Ecto neural progenitor cell (in vitro differentiated cells): Measurements from ENCODE around the gene LHPP.
"Not testable (repeated sequence)": the region's sequence is repeated elsewhere in the genome, so short reads cannot be mapped to it uniquely, and the experiment has no call there.

Experiments used
- DNase-seq: peaks from one replicate; pipeline ENCODE4 v3.0.0-alpha.2; 2018; ENCODE audit warnings: low spot score

The LHPP gene

GRCh38 chr10:124573726-124574455, 112.3 kb downstream of the LHPP start:
- no peak for DNase-seq

- DNase-seq: no peak
These were observed 112.9 kb downstream of the LHPP start for GRCh38 chr10:124574456-124575070.

GRCh38 chr10:124575107-124576035, 113.7 kb downstream of the LHPP start:
- DNase-seq: no peak

DNA sequence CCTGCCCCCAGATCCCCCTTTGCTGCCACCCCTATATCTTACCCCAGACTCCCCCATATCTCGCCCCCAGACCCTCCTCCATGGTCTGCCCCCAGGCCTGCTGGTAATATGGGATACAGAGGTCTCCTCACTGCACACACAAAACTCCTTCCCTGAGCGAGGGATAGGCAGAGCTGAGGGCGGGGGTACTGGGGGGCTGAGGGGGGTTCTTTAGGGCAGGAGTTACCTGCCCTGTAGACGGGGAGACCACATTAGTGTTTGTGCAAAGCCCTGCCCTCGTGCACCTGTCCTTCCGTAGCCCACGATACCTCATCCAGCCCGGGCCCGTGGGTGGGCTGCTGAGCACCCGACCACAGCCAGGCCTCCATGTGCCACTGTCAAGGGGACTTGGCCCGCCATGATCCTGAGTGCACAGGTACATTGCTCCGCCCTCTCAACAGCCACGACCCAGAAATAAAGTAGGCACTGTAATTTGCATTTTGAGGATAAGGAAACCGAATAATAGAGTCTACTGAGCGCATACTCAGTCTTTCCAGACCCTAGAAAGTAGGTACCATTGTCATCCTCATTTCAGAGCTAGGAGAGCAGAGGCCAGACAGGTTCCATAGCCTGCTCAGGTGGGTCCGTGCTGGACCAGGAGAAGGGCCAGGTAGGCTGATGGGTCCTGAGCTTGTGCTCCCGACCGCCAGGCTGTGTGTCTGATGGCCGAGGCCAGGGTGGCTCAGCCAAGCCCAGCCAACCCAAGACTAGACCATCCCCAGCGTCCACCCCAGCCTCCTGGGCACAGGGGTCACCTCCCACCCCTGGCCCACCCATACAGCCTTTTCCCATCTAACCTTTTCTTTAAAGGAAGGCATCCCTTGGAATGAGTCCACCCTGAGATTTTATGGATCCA, 115.2 kb downstream of the LHPP start:
- no peak for DNase-seq

DNA sequence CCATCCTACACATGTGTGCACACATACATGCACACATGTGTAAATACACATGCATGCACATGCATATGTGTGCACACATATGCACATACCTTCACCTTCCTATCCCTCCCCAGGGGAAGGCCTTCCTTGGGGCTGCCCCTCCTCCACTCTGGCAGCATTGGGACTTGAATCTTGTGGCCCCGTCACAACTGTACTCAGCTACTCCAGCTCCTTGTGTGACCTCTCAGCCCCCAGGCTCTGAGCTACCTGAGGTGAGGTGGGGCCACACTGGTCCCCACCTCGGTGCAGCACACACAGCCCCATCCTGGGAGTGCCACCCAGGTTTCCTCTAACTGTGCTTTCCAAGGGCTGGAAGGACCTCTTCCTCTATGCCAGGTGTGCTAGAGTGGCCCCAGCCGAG, 116.0 kb downstream of the LHPP start:
- DNase-seq: no peak

DNA sequence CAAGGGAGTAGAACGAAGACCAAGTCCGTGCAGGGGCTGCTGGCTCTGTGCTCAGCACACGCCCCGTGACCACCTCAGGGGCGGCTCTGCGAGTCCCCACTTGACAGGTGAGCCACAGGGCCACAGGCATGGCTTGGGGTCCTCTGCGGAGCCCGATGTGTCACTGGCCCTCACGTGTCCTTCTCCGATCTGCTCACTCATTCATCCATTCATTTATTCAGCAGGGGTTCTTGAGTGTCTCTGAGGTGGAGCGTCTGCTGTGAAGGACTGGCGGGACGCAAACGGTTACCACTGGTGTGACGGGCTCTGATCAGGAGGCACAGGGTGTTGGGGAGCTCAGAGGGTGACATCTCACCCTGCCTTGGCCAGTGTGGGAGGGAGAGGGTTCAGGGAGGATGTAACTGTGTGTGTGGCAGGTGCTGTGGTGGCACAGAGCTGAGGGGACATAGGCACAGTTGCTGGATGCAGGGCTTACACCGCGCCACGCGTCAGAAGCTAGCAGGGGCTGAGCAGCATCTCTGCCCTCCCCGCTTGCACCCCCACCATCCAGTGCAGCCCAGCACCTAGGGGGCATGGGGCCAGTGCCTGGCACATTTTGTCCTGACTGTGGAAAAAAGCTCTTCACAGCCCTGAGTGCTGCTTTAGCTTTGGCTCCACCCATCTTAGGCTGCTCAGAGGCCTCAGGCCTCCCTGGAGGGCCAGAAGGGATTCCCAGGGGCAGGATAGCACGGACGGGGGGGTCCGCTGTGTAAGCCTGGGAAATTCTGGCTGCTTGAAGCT, 116.8 kb downstream of the LHPP start:
- no peak for DNase-seq

DNA sequence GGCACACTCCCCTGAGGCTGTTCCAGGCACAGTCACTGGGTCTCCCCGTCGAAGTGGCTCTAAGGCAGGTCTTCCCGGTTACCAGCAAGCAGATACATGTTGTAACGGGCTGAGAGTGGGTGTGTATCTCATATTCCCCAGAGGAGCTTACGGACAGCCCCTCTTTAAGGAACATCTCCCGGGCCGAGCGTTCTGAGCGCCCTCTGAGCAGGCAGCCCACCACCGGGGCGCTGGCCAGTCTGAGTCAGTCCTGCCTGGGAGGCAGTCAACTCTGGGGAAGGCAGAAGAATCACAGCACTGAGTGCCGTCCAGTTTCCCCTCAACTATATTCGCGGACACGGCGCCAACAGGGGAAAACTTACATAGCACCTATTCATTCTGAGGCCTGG, 117.4 kb downstream of the LHPP start:
- DNase-seq: no peak

DNA sequence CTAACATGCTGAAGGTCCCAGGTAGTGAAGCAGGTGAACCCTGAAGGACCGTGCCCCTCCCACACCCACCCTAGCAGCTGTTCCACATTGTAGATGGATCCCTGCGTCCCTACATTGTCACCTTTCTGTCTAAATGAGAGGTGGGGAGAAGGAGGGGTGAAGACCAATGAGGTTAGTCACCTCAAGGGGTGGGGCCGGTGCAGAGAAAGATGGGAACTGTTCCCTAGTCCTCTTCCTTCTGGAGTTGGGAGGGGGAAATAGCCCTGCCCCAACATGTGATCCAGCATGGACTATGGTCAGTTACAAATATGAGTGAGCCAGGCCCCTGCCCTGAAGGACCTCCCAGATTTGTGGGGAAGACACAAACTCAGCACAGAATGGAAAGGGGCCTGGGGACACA, 124.5 kb downstream of the LHPP start:
- DNase-seq: no peak

GRCh38 chr10:124587811-124588211, 126.2 kb downstream of the LHPP start:
- DNase-seq: no peak

- DNase-seq: not testable (repeated sequence)
These were observed 126.7 kb downstream of the LHPP start for GRCh38 chr10:124588341-124588735.

DNA sequence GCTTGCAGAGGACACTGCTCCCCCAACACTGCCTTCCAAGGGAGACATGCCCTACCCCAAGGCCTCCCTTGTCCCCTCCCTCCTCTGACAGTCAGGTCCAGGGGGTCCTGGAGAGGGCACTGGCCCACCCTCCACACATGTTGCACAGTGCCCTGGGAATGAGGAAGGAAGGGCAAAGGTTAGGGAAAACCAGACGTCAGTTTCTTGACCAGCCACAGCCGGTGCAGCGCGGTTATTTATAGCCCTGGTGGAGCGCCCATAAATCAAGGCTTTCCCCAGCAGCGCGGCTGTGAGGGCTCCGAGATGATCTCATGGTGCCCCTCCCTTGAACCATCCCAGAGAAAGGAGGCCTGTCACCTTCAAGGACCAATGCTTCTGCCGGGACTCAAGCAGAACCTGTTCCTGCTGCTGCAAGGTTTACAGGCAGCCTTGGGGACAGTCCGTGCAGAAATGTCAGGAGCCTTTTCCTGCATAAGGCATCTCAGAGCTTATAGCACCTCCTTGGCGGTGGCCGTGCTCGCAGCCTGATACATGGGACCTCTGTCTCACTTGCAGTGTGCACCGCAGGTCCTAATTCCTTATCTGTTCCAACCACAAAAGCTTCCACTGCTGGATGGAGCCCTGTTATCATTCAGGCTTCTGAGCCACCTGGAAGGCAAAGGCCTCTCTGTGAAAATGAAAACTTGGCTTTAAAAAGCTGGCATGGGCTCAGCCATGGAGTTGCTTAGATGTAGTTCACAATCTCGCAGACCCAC, 127.3 kb downstream of the LHPP start:
- DNase-seq: no peak

- no peak for DNase-seq
These were observed 127.9 kb downstream of the LHPP start for GRCh38 chr10:124589491-124590041.

DNA sequence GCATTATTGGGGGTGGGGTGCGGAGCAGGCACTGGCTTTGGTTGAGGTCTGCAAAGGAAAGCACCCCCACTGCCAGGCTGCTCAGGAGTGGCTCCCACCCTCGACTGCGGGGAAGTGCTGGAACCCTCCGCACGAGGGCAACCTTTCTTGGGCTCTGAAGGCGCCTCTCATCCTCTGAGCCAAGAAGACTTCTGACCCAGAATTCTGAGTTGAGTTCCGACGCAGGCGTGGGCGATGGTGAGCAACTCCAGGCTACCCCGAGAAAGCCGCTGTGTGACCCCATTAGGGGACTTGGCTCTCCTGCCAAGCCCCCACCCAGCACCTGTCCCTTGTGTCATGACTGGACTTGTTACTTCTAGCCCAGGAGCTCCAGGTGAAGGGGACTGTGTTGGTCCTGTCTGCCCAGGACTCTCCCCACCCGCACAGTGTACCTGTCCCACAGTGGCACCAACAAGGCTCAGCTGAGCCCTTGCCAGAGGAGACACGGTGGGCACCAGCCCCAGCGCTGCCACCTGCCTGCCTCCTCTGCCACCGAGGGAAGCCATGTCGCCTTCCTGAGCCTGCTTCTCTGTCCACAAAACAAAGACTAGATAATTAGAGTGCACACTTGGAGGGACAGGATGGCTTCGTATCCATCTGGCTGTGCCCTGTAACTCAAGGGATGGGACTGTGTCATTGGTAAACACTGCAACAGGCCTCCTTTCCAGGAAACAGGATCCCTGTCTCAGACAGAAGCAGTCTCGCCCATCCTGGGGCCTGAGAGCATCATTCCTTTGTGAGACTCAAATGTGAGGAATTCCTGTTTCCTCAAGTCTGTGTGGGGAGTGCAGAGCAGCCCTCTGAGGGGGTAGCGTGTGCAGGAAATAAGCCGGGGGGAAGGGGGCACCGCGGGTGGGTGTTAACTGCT, 128.8 kb downstream of the LHPP start:
- DNase-seq: no peak

- no peak for DNase-seq
These were observed 129.5 kb downstream of the LHPP start for GRCh38 chr10:124591123-124591495.

DNA sequence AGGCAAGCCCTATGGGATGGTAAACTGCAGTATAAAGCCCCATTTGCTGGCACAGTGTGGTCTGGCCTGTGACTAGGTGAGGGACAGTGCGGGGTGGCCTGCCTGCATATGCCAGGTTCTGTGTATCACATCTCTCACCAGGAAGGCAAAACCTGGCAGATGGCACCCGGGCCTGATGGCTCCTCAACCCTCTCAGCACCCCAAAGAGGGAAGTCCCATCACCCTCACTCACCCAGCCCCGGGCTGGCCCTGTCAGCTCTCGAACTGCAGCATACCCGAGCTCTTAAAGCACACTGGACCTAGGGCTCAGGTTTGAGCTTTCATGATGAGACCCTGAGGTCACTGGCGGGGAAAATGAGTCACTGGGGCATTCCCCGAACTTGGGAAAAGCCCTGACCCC, 130.5 kb downstream of the LHPP start:
- DNase-seq: no peak

GRCh38 chr10:124592736-124593430, 131.3 kb downstream of the LHPP start:
- DNase-seq: no peak

GRCh38 chr10:124593431-124593985, 131.9 kb downstream of the LHPP start:
- DNase-seq: no peak

- no peak for DNase-seq
These were observed 132.6 kb downstream of the LHPP start for GRCh38 chr10:124594240-124594639.
